ENCODE results near the gene DLGAP4. TPM values are rescaled to one million over a fixed set of nuclear protein-coding genes. Genes with fewer than 3 reads are reported as not detected.

Gene DLGAP4
- polyA plus RNA-seq, 1 experiment, result 34.9 TPM

DNA sequence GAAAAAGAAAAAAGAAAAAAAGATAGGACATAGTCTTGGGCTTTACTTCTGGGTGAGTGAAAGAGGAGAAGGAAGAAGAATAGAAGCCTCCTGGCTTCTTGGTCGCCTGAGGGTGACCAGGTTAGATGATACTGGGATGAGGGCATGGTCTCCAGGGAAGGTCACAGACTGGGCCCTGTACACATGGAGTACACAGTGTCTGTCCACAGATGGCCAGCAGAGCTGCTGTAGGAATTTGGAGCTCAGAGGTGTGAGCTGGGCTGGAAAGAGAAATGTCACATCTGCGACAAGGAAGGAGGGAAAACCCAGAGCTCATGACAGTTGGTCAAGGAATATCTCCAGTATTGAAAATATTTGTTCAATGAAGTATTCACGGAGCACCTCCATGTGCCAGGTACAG, 56.1 kb downstream of the DLGAP4 start:
- TF ChIP-seq, protein P1, sequence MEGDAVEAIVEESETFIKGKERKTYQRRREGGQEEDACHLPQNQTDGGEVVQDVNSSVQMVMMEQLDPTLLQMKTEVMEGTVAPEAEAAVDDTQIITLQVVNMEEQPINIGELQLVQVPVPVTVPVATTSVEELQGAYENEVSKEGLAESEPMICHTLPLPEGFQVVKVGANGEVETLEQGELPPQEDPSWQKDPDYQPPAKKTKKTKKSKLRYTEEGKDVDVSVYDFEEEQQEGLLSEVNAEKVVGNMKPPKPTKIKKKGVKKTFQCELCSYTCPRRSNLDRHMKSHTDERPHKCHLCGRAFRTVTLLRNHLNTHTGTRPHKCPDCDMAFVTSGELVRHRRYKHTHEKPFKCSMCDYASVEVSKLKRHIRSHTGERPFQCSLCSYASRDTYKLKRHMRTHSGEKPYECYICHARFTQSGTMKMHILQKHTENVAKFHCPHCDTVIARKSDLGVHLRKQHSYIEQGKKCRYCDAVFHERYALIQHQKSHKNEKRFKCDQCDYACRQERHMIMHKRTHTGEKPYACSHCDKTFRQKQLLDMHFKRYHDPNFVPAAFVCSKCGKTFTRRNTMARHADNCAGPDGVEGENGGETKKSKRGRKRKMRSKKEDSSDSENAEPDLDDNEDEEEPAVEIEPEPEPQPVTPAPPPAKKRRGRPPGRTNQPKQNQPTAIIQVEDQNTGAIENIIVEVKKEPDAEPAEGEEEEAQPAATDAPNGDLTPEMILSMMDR (IDR thresholded peaks at IDR 0.05; ENCODE audit: insufficient read depth, low read depth, low read length), result no peak
- Histone ChIP-seq H3K27me3 (ENCODE audit: control insufficient read depth, insufficient read depth, low read length) (peaks cover 12% of the 10 kb centered on the region), H3K4me3 (ENCODE audit: low read depth, low read length) (no peak overlapping the region), H3K36me3 (ENCODE audit: control insufficient read depth, insufficient read depth, low read length) (no peaks in the 10 kb centered on the region)
- CTCF ChIA-PET, result no interaction called here
- POLR2A ChIA-PET, result no interaction called here
- no peak for DNase-seq (ENCODE audit: low read depth)

DNA sequence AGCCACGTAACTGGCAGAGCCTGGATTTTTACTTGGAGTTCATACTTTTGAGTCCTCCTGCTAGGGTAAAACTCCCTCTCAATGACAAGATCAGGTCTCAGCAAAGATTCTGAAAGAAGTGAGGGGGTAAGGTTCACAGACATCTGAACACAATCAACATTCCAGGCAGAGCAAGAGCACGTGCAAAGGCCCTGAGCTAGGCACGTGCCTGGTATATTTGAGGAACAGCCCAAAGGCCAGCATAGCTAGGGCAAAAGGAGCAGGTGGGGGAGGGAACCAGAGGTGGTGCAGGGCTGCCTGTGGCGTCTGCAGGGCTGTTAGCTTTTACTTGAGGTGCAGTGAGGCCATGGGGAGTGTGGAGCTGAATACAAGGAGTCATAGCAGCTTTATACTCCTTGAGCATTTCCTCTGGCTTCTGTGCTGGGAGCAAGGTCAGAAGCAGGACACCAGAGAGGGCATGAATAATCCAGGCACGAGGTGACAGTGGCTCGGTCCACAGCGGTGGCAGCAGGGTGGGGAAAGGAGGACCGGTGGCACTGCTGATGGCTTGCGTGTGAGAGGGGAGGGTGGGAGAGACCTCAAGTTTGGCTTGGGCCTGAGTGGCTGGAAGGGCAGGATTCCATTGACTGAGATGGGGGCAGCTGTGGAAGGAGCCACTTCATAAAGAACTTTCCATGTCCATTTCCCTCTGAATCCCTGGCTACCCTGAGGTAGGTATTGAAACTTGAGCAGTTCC, 57.0 kb downstream of the DLGAP4 start:
- no peak for DNase-seq (ENCODE audit: low read depth)
- no peaks in the 10 kb centered on the region for H3K36me3 ChIP-seq (ENCODE audit: control insufficient read depth, insufficient read depth, low read length)
- TF ChIP-seq, protein P1 (IDR thresholded peaks at IDR 0.05; ENCODE audit: insufficient read depth, low read depth, low read length), result no peak
- no peak overlapping the region for H3K4me3 ChIP-seq (ENCODE audit: low read depth, low read length)
- ChIA-PET POLR2A (no interaction called here), CTCF (no interaction called here)
- peaks cover 18% of the 10 kb centered on the region for H3K27me3 ChIP-seq (ENCODE audit: control insufficient read depth, insufficient read depth, low read length)

DNA sequence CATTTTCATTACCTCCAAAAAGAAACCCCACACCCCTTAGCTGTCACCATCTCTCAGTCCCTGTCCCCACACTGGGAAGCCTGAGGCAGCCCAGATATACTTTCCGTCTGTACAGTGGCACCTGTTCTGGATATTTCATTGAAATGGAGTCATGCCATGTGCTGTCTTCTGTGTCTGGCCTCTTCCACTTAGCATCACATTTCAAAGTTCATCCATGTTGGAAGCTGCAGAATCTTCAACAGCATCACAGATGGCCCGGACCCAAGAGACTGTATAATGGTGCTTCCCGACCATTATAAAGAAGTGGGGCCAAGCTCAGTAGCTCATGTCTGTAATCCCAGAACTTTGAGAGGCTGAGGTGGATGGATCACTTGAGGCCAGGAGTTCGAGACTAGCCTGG, 58.4 kb downstream of the DLGAP4 start:
- CTCF ChIA-PET, result interaction anchor here (0.5 to 1.2 kb wide), 2 partner anchors 11 to 13 kb away, joined by 3 read pairs; no protein-coding TSS in a partner anchor
- TF ChIP-seq, protein P1 (IDR thresholded peaks at IDR 0.05; ENCODE audit: insufficient read depth, low read depth, low read length), result no peak
- H3K4me3 ChIP-seq (ENCODE audit: low read depth, low read length), result no peak overlapping the region
- peaks cover 18% of the 10 kb centered on the region for H3K27me3 ChIP-seq (ENCODE audit: control insufficient read depth, insufficient read depth, low read length)
- H3K36me3 ChIP-seq (ENCODE audit: control insufficient read depth, insufficient read depth, low read length), result no peaks in the 10 kb centered on the region
- no peak for DNase-seq (ENCODE audit: low read depth)
- POLR2A ChIA-PET, result no interaction called here

DNA sequence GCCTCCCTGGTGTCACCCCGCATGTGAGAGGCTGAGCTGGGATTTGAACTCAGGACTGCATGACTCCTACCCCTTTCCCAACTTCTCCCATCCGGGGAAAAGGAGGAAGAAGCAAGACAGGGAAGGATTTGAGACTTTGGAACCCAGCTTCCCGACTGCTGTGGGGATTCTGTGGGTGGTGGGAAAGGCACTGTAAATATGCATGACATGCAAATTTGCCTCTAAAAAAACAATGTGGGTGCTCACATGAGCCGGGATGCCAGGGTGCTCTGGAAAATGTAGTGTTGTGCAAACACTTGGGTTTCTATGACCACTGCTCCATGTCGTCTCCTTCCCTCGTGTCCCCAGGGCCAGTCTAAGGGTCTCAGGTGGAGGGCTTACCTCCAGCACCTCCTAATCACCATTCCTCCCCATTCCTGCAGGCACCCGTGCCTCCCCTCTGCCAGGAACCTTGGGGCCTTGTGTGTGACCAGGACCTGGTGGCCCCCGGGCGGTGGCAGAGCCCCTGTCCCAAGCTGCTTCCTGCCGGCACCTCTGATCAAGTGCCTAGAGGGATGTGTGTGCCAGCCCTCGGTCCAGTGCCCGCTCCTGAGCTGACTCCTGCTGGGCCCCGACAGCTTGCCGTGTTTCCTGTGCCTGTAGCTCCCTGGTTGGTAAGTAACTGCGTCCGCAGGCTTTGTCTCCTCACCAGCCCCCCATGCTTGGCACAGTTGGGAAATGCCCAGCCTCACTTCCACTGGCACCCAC, 60.7 kb downstream of the DLGAP4 start:
- H3K27me3 ChIP-seq (ENCODE audit: control insufficient read depth, insufficient read depth, low read length), result peaks cover 16% of the 10 kb centered on the region
- no peaks in the 10 kb centered on the region for H3K36me3 ChIP-seq (ENCODE audit: control insufficient read depth, insufficient read depth, low read length)
- TF ChIP-seq, protein P1 (IDR thresholded peaks at IDR 0.05; ENCODE audit: insufficient read depth, low read depth, low read length), result no peak
- ChIA-PET CTCF (interaction anchor here (1.2 kb wide), 1 partner anchor 10 kb away, joined by 4 read pairs; no protein-coding TSS in a partner anchor), POLR2A (no interaction called here)
- no peak for DNase-seq (ENCODE audit: low read depth)
- H3K4me3 ChIP-seq (ENCODE audit: low read depth, low read length), result no peak overlapping the region

DNA sequence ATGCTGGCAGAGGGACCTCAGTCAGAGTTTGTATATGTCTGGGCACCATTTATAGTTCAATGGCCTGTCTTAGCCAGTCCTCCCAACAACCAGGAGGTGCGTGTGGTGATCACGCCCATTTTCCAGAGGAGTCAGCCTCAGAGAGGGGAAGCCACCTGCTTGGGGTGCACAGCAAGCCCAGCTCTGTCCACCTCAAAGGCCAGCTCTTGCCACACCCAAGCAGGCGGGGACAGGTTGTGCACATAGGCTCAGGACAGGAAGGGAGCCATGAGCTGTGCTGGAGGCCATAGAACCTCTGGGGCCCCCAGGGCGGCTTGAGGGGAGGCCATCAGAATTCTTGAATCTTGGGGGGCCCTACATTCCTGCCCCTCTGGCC, 61.2 kb downstream of the DLGAP4 start:
- peaks cover 17% of the 10 kb centered on the region for H3K27me3 ChIP-seq (ENCODE audit: control insufficient read depth, insufficient read depth, low read length)
- ChIA-PET POLR2A (no interaction called here), CTCF (interaction anchor here (1.2 kb wide), 1 partner anchor 9 kb away, joined by 4 read pairs; no protein-coding TSS in a partner anchor)
- no peaks in the 10 kb centered on the region for H3K36me3 ChIP-seq (ENCODE audit: control insufficient read depth, insufficient read depth, low read length)
- TF ChIP-seq, protein P1 (IDR thresholded peaks at IDR 0.05; ENCODE audit: insufficient read depth, low read depth, low read length), result no peak
- no peak overlapping the region for H3K4me3 ChIP-seq (ENCODE audit: low read depth, low read length)
- no peak for DNase-seq (ENCODE audit: low read depth)
